ENCODE measurements around the gene ACACB.

The ACACB gene

GRCh38 chr12:109263439-109263838 is 147.1 kb downstream of the ACACB start:
- H3K4me3 ChIP-seq (ENCODE audit: low read length) = no peak overlapping the region
- no peak for DNase-seq (ENCODE audit: low read depth, low spot score)

GRCh38 chr12:109264095-109264942 is 147.9 kb downstream of the ACACB start:
- H3K4me3 ChIP-seq (ENCODE audit: low read length) = no peak overlapping the region
- peak; percentile 64 for DNase-seq (ENCODE audit: low read depth, low spot score)

- no peak for DNase-seq (ENCODE audit: low read depth, low spot score)
- no peak overlapping the region for H3K4me3 ChIP-seq (ENCODE audit: low read length)
Observed at GRCh38 chr12:109264943-109265650, 148.7 kb downstream of the ACACB start.

GRCh38 chr12:109266106-109266879 is 149.9 kb downstream of the ACACB start:
- H3K4me3 ChIP-seq (ENCODE audit: low read length) = no peak overlapping the region
- DNase-seq (ENCODE audit: low read depth, low spot score) = no peak

- DNase-seq (ENCODE audit: low read depth, low spot score) = no peak
- no peak overlapping the region for H3K4me3 ChIP-seq (ENCODE audit: low read length)
Observed at GRCh38 chr12:109267361-109267760, 151.0 kb downstream of the ACACB start.

GRCh38 chr12:109268896-109269295 is 152.5 kb downstream of the ACACB start:
- no peak for DNase-seq (ENCODE audit: low read depth, low spot score)
- H3K4me3 ChIP-seq (ENCODE audit: low read length) = no peak overlapping the region

- DNase-seq (ENCODE audit: low read depth, low spot score) = no peak
- H3K4me3 ChIP-seq (ENCODE audit: low read length) = no peak overlapping the region
Observed at GRCh38 chr12:109269428-109269827, 153.0 kb downstream of the ACACB start.

GRCh38 chr12:109270494-109270893 is 154.1 kb downstream of the ACACB start:
- no peak for DNase-seq (ENCODE audit: low read depth, low spot score)
- H3K4me3 ChIP-seq (ENCODE audit: low read length) = no peak overlapping the region

GRCh38 chr12:109271418-109271817 is 155.0 kb downstream of the ACACB start:
- no peak for DNase-seq (ENCODE audit: low read depth, low spot score)
- H3K4me3 ChIP-seq (ENCODE audit: low read length) = no peak overlapping the region

GRCh38 chr12:109273354-109273753 is 157.0 kb downstream of the ACACB start:
- no peak overlapping the region for H3K4me3 ChIP-seq (ENCODE audit: low read length)

GRCh38 chr12:109274381-109274780 is 158.0 kb downstream of the ACACB start:
- DNase-seq (ENCODE audit: low read depth, low spot score) = no peak
- no peak overlapping the region for H3K4me3 ChIP-seq (ENCODE audit: low read length)

More at GRCh38 chr12:109273354-109273753, 157.0 kb downstream of the ACACB start:
- no peak for DNase-seq (ENCODE audit: low read depth, low spot score)

- H3K4me3 ChIP-seq (ENCODE audit: low read length) = no peak overlapping the region
- DNase-seq (ENCODE audit: low read depth, low spot score) = no peak
Observed at GRCh38 chr12:109275173-109275572, 158.8 kb downstream of the ACACB start.

- DNase-seq (ENCODE audit: low read depth, low spot score) = no peak
- no peak overlapping the region for H3K4me3 ChIP-seq (ENCODE audit: low read length)
Observed at GRCh38 chr12:109276160-109276559, 159.8 kb downstream of the ACACB start.

GRCh38 chr12:109277255-109277898 is 161.0 kb downstream of the ACACB start:
- no peak overlapping the region for H3K4me3 ChIP-seq (ENCODE audit: low read length)
- DNase-seq (ENCODE audit: low read depth, low spot score) = no peak

- H3K4me3 ChIP-seq (ENCODE audit: low read length) = no peak overlapping the region
- no peak for DNase-seq (ENCODE audit: low read depth, low spot score)
Observed at GRCh38 chr12:109277899-109278762, 161.7 kb downstream of the ACACB start.

- no peak overlapping the region for H3K4me3 ChIP-seq (ENCODE audit: low read length)
- DNase-seq (ENCODE audit: low read depth, low spot score) = no peak
Observed at GRCh38 chr12:109278912-109279311, 162.5 kb downstream of the ACACB start.

- no peak overlapping the region for H3K4me3 ChIP-seq (ENCODE audit: low read length)
- DNase-seq (ENCODE audit: low read depth, low spot score) = no peak
Observed at GRCh38 chr12:109279525-109279924, 163.1 kb downstream of the ACACB start.

- no peak for DNase-seq (ENCODE audit: low read depth, low spot score)
- no peak overlapping the region for H3K4me3 ChIP-seq (ENCODE audit: low read length)
Observed at GRCh38 chr12:109281452-109281851, 165.1 kb downstream of the ACACB start.
